SK-N-SH treated with all-trans-retinoic acid at 6 μM for 48 hours (cell line): ENCODE data around the gene SLC33A1.

Experiments used
- ATAC-seq: fragments of 200-7000 bp; cut with Tn5 transposase; 3 replicates; pipeline ENCODE4 v1.9.1; 2020; ENCODE audit warnings: mild to moderate bottlenecking, moderate library complexity
- ARNTL ChIP-seq: fragments of 450-650 bp; formaldehyde crosslinking; IDR thresholded peaks from 2 replicates; pipeline ENCODE4 v1.5.0; 2020; ENCODE audit warnings: low read depth, mild to moderate bottlenecking, moderate library complexity, borderline replicate concordance
- BACH2 ChIP-seq: fragments of 250-450 bp; sonication (Bioruptor Pico); IDR thresholded peaks from 2 replicates; pipeline ENCODE4 v1.9.0; 2021; ENCODE audit warnings: mild to moderate bottlenecking, borderline replicate concordance
- CSDC2 ChIP-seq: fragments of 250-450 bp; sonication (Bioruptor Pico); IDR thresholded peaks from 2 replicates; pipeline ENCODE4 v1.5.0; 2020; ENCODE audit warnings: mild to moderate bottlenecking, moderate library complexity
- CSRNP3 ChIP-seq: fragments of 250-450 bp; sonication (Bioruptor Pico); IDR thresholded peaks from 2 replicates; pipeline ENCODE4 v1.5.1; 2021; ENCODE audit warnings: mild to moderate bottlenecking, moderate library complexity
- ESRRG ChIP-seq: fragments of 250-450 bp; sonication (Bioruptor Pico); IDR thresholded peaks from 2 replicates; pipeline ENCODE4 v1.6.1; 2021; ENCODE audit warnings: mild to moderate bottlenecking
- GLIS3 ChIP-seq: fragments of 250-450 bp; sonication (Bioruptor Pico); IDR thresholded peaks from 2 replicates; pipeline ENCODE4 v1.5.0; 2020; ENCODE audit warnings: mild to moderate bottlenecking, moderate library complexity
- ISL1 ChIP-seq: fragments of 250-450 bp; sonication (Bioruptor Pico); IDR thresholded peaks from 2 replicates; pipeline ENCODE4 v2.1.2; 2022; ENCODE audit warnings: mild to moderate bottlenecking, moderate library complexity
- OSR1 ChIP-seq: fragments of 250-450 bp; sonication (Bioruptor Pico); IDR thresholded peaks from 2 replicates; pipeline ENCODE4 v1.8.0; 2022; ENCODE audit warnings: moderate library complexity, mild to moderate bottlenecking, inconsistent platforms
- PPARA ChIP-seq: fragments of 250-450 bp; sonication (Bioruptor Pico); IDR thresholded peaks from 2 replicates; pipeline ENCODE4 v1.5.0; 2020; ENCODE audit warnings: mild to moderate bottlenecking, borderline replicate concordance
- RARB ChIP-seq: fragments of 250-450 bp; sonication (Bioruptor Pico); IDR thresholded peaks from 2 replicates; pipeline ENCODE4 v1.8.0; 2021; ENCODE audit warnings: mild to moderate bottlenecking, moderate library complexity
- SNAI2 ChIP-seq: fragments of 250-450 bp; sonication (Bioruptor Pico); IDR thresholded peaks from 2 replicates; pipeline ENCODE4 v1.5.0; 2020; ENCODE audit warnings: mild to moderate bottlenecking, moderate library complexity
- TCF4 ChIP-seq: fragments of 250-450 bp; sonication (Bioruptor Pico); IDR thresholded peaks from 2 replicates; pipeline ENCODE4 v1.8.0; 2021; ENCODE audit warnings: mild to moderate bottlenecking, moderate library complexity, borderline replicate concordance
- TSHZ2 ChIP-seq: fragments of 250-450 bp; sonication (Bioruptor Pico); IDR thresholded peaks from 2 replicates; pipeline ENCODE4 v1.5.0; 2020; ENCODE audit warnings: mild to moderate bottlenecking, moderate library complexity
- ZC3H10 ChIP-seq: fragments of 250-450 bp; sonication (Bioruptor Pico); IDR thresholded peaks from 2 replicates; pipeline ENCODE4 v1.5.1; 2021; ENCODE audit warnings: mild to moderate bottlenecking, moderate library complexity
- ZFP3 ChIP-seq: fragments of 250-450 bp; sonication (Bioruptor Pico); IDR thresholded peaks from 2 replicates; pipeline ENCODE4 v1.5.0; 2020; ENCODE audit warnings: mild to moderate bottlenecking, moderate library complexity
- ZNF565 ChIP-seq: fragments of 450-650 bp; formaldehyde crosslinking; conservative IDR thresholded peaks from 2 replicates; pipeline ENCODE4 v1.5.0; 2020; ENCODE audit warnings: low read depth, mild to moderate bottlenecking, moderate library complexity
- ZNF70 ChIP-seq: fragments of 450-650 bp; formaldehyde crosslinking; IDR thresholded peaks from 2 replicates; pipeline ENCODE4 v1.5.0; 2020; ENCODE audit warnings: mild to moderate bottlenecking, moderate library complexity
- ZNF8 ChIP-seq: fragments of 450-650 bp; formaldehyde crosslinking; IDR thresholded peaks from 2 replicates; pipeline ENCODE4 v1.5.0; 2020; ENCODE audit warnings: mild to moderate bottlenecking, moderate library complexity
- TF ChIP-seq, protein P1 (sequence below): fragments of 250-450 bp; sonication (Bioruptor Pico); IDR thresholded peaks from 2 replicates; pipeline ENCODE4 v1.8.0; 2020; ENCODE audit warnings: mild to moderate bottlenecking, moderate library complexity, borderline replicate concordance
- TF ChIP-seq, protein P2 (sequence below): fragments of 250-450 bp; sonication (Bioruptor Pico); IDR thresholded peaks from 2 replicates; pipeline ENCODE4 v1.5.1; 2020; ENCODE audit warnings: low read depth, mild to moderate bottlenecking, moderate library complexity
- TF ChIP-seq, protein P3 (sequence below): fragments of 250-450 bp; sonication (Bioruptor Pico); IDR thresholded peaks from 2 replicates; pipeline ENCODE4 v1.8.0; 2021; ENCODE audit warnings: low read depth, mild to moderate bottlenecking, moderate library complexity, borderline replicate concordance

SLC33A1 gene

DNA sequence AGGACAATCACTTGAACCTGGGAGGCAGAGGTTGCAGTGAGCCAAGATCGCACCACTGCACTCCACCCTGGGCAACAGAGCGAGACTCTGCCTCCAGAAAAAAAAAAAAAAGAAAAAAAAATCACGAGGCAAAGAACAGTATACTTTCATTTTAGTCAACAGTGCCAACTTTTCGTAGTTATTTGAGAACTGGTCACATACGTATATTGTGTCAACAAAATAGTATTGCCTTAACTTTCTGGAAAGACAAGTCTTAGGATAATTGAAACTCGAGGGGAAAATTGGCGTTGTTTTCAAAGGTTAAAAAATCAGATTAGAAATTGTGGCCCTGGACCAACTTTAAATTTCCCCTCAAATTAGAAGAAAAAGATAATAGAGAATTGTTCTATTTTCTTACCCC, 30.1 kb upstream of the SLC33A1 start (continued):
- TF ChIP-seq CSRNP3 (no peak), ZNF8 (CRISPR knock-in tag) (no peak), ZC3H10 (CRISPR knock-in tag) (no peak)
- TF ChIP-seq, all 23 proteins: peak for 0

GRCh38 chr3:155880286-155880685, 26.1 kb upstream of the SLC33A1 start:
- no peak for ATAC-seq
- TF ChIP-seq ZC3H10 (CRISPR knock-in tag) (no peak), TCF4 (CRISPR knock-in tag) (no peak), TSHZ2 (CRISPR knock-in tag) (no peak), GLIS3 (CRISPR knock-in tag) (no peak), ZNF565 (no peak), ZNF8 (CRISPR knock-in tag) (no peak), CSRNP3 (no peak), ESRRG (no peak), ARNTL (no peak), RARB (CRISPR knock-in tag) (no peak), ZFP3 (CRISPR knock-in tag) (no peak)
- TF ChIP-seq, protein P1, sequence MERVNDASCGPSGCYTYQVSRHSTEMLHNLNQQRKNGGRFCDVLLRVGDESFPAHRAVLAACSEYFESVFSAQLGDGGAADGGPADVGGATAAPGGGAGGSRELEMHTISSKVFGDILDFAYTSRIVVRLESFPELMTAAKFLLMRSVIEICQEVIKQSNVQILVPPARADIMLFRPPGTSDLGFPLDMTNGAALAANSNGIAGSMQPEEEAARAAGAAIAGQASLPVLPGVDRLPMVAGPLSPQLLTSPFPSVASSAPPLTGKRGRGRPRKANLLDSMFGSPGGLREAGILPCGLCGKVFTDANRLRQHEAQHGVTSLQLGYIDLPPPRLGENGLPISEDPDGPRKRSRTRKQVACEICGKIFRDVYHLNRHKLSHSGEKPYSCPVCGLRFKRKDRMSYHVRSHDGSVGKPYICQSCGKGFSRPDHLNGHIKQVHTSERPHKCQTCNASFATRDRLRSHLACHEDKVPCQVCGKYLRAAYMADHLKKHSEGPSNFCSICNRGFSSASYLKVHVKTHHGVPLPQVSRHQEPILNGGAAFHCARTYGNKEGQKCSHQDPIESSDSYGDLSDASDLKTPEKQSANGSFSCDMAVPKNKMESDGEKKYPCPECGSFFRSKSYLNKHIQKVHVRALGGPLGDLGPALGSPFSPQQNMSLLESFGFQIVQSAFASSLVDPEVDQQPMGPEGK (CRISPR knock-in tag), result no peak

- no peak for ATAC-seq
- TF ChIP-seq ZNF70 (CRISPR knock-in tag) (no peak), CSRNP3 (no peak), ZC3H10 (CRISPR knock-in tag) (no peak), ESRRG (no peak), OSR1 (no peak), ISL1 (CRISPR knock-in tag) (no peak), CSDC2 (CRISPR knock-in tag) (no peak), ZNF8 (CRISPR knock-in tag) (no peak), TCF4 (CRISPR knock-in tag) (no peak), BACH2 (CRISPR knock-in tag) (no peak), TSHZ2 (CRISPR knock-in tag) (no peak), ZFP3 (CRISPR knock-in tag) (no peak), SNAI2 (no peak), PPARA (CRISPR knock-in tag) (no peak)
- TF ChIP-seq, protein P2, sequence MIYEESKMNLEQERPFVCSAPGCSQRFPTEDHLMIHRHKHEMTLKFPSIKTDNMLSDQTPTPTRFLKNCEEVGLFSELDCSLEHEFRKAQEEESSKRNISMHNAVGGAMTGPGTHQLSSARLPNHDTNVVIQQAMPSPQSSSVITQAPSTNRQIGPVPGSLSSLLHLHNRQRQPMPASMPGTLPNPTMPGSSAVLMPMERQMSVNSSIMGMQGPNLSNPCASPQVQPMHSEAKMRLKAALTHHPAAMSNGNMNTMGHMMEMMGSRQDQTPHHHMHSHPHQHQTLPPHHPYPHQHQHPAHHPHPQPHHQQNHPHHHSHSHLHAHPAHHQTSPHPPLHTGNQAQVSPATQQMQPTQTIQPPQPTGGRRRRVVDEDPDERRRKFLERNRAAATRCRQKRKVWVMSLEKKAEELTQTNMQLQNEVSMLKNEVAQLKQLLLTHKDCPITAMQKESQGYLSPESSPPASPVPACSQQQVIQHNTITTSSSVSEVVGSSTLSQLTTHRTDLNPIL (CRISPR knock-in tag), result no peak
- TF ChIP-seq, protein P3, sequence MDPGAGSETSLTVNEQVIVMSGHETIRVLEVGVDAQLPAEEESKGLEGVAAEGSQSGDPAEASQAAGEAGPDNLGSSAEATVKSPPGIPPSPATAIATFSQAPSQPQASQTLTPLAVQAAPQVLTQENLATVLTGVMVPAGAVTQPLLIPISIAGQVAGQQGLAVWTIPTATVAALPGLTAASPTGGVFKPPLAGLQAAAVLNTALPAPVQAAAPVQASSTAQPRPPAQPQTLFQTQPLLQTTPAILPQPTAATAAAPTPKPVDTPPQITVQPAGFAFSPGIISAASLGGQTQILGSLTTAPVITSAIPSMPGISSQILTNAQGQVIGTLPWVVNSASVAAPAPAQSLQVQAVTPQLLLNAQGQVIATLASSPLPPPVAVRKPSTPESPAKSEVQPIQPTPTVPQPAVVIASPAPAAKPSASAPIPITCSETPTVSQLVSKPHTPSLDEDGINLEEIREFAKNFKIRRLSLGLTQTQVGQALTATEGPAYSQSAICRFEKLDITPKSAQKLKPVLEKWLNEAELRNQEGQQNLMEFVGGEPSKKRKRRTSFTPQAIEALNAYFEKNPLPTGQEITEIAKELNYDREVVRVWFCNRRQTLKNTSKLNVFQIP (CRISPR knock-in tag), result no peak
- TF ChIP-seq, all 23 proteins: peak for 0
Measured at GRCh38 chr3:155876503-155876902, 22.3 kb upstream of the SLC33A1 start.
